H9 (cell line): ENCODE results near the gene FBP2. TPM values are rescaled to one million over a fixed set of nuclear protein-coding genes. Genes with fewer than 3 reads are reported as not detected.

Experiments
- DNase-seq: peaks from one replicate; pipeline ENCODE4 v3.0.0-alpha.2; 2017
- H2AFZ ChIP-seq: one replicate; pipeline ENCODE4 v1.6.1; 2013; ENCODE audit warnings: mild to moderate bottlenecking, low read length, control low read depth, moderate library complexity
- H2AK5ac ChIP-seq: 2 replicates; pipeline ENCODE4 v1.6.1; 2013; ENCODE audit warnings: low read length, control low read depth, mixed read lengths; ENCODE audit not compliant: insufficient read length
- H2BK120ac ChIP-seq: one replicate; pipeline ENCODE4 v1.6.1; 2013; ENCODE audit warnings: low read depth, mild to moderate bottlenecking, low read length, control low read depth, inconsistent platforms; ENCODE audit not compliant: poor library complexity, severe bottlenecking
- H2BK12ac ChIP-seq: 2 replicates; pipeline ENCODE4 v1.6.1; 2013; ENCODE audit warnings: low read length, control low read depth, mixed read lengths, low read depth; ENCODE audit not compliant: insufficient read length
- H2BK15ac ChIP-seq: 2 replicates; pipeline ENCODE4 v1.6.1; 2013; ENCODE audit warnings: low read depth, low read length, control low read depth
- H2BK20ac ChIP-seq: one replicate; pipeline ENCODE4 v1.6.1; 2013; ENCODE audit warnings: low read depth, mild to moderate bottlenecking, low read length, control low read depth, inconsistent platforms; ENCODE audit not compliant: poor library complexity, severe bottlenecking
- H2BK5ac ChIP-seq: 2 replicates; pipeline ENCODE4 v1.6.1; 2013; ENCODE audit warnings: low read length, control low read depth, mixed read lengths; ENCODE audit not compliant: insufficient read length
- H3K14ac ChIP-seq: 2 replicates; pipeline ENCODE4 v1.6.1; 2013; ENCODE audit warnings: low read length, control low read depth; ENCODE audit not compliant: insufficient read depth
- H3K18ac ChIP-seq: 2 replicates; pipeline ENCODE4 v1.6.1; 2013; ENCODE audit warnings: low read depth, mild to moderate bottlenecking, mixed read lengths, low read length, control low read depth; ENCODE audit not compliant: insufficient read length
- H3K23ac ChIP-seq: 2 replicates; pipeline ENCODE4 v1.6.1; 2013; ENCODE audit warnings: low read length, control low read depth, mixed read lengths, low read depth; ENCODE audit not compliant: insufficient read length
- H3K23me2 ChIP-seq: 2 replicates; pipeline ENCODE4 v1.6.1; 2013; ENCODE audit warnings: low read depth, mild to moderate bottlenecking, mixed read lengths, low read length, control low read depth; ENCODE audit not compliant: insufficient read length, poor library complexity, severe bottlenecking
- H3K27ac ChIP-seq: 2 replicates; pipeline ENCODE4 v1.5.1; 2013; ENCODE audit warnings: low read length, control low read depth, mixed read lengths, low read depth; ENCODE audit not compliant: insufficient read length
- H3K27me3 ChIP-seq: 2 replicates; pipeline ENCODE4 v1.6.1; 2013; ENCODE audit warnings: low read length, control low read depth, inconsistent platforms; ENCODE audit not compliant: insufficient read depth
- H3K4ac ChIP-seq: 2 replicates; pipeline ENCODE4 v1.6.1; 2013; ENCODE audit warnings: low read depth, mild to moderate bottlenecking, control low read depth, inconsistent platforms, low read length, moderate library complexity
- H3K4me1 ChIP-seq: 2 replicates; pipeline ENCODE4 v1.6.1; 2013; ENCODE audit warnings: low read length, control low read depth, inconsistent platforms; ENCODE audit not compliant: insufficient read depth
- H3K4me2 ChIP-seq: 2 replicates; pipeline ENCODE4 v1.6.1; 2013; ENCODE audit warnings: low read length, control low read depth, mixed read lengths; ENCODE audit not compliant: insufficient read length, insufficient read depth
- H3K56ac ChIP-seq: 2 replicates; pipeline ENCODE4 v1.6.1; 2013; ENCODE audit warnings: low read depth, mild to moderate bottlenecking, mixed read lengths, low read length, control low read depth; ENCODE audit not compliant: insufficient read length
- H3K79me1 ChIP-seq: 2 replicates; pipeline ENCODE4 v1.6.1; 2013; ENCODE audit warnings: low read depth, mild to moderate bottlenecking, moderate library complexity, low read length, control low read depth, inconsistent platforms; ENCODE audit not compliant: insufficient read depth, poor library complexity, severe bottlenecking
- H3K79me2 ChIP-seq: 2 replicates; pipeline ENCODE4 v1.6.1; 2013; ENCODE audit warnings: low read length, control low read depth, inconsistent platforms; ENCODE audit not compliant: insufficient read depth
- H3K9ac ChIP-seq: 2 replicates; pipeline ENCODE4 v1.6.1; 2013; ENCODE audit warnings: low read length, control low read depth, mixed read lengths; ENCODE audit not compliant: insufficient read length; ENCODE audit errors: extremely low read depth
- H3K9me3 ChIP-seq: one replicate; pipeline ENCODE4 v1.6.1; 2013; ENCODE audit warnings: low read depth, low read length, inconsistent platforms; ENCODE audit not compliant: control insufficient read depth
- H3T11ph ChIP-seq: one replicate; pipeline ENCODE4 v1.6.1; 2013; ENCODE audit warnings: mild to moderate bottlenecking, low read length, control low read depth, inconsistent platforms
- H4K20me1 ChIP-seq: one replicate; pipeline ENCODE4 v1.6.1; 2013; ENCODE audit not compliant: control insufficient read depth, insufficient read length, insufficient read depth
- H4K5ac ChIP-seq: 2 replicates; pipeline ENCODE4 v1.6.1; 2013; ENCODE audit warnings: low read depth, mild to moderate bottlenecking, mixed read lengths, low read length, control low read depth; ENCODE audit not compliant: insufficient read length
- H4K8ac ChIP-seq: replicated peaks from 2 replicates; pipeline ENCODE4 v1.6.1; 2013; ENCODE audit warnings: low read length, control low read depth, mixed read lengths, low read depth; ENCODE audit not compliant: insufficient read length
- H4K91ac ChIP-seq: 2 replicates; pipeline ENCODE4 v1.6.1; 2013; ENCODE audit warnings: low read depth, mild to moderate bottlenecking, moderate library complexity, mixed read lengths, low read length, control low read depth; ENCODE audit not compliant: insufficient read length
- H3K27ac Mint-ChIP-seq, 3 experiments: 2 replicates in 2 of 3; 3 replicates in 1 of 3; pipeline ENCODE4 v1.8.0; 2020 to 2021; ENCODE audit warnings: mixed read lengths in 3 of 3, mild to moderate bottlenecking in 1 of 3, moderate library complexity in 1 of 3
- H3K27me3 Mint-ChIP-seq: 2 replicates; pipeline ENCODE4 v1.8.0; 2021; ENCODE audit warnings: low read depth, mild to moderate bottlenecking, moderate library complexity, mixed read lengths
- H3K36me3 Mint-ChIP-seq, 3 experiments: 2 replicates in 2 of 3; 3 replicates in 1 of 3; pipeline ENCODE4 v1.8.0; 2020 to 2021; ENCODE audit warnings: low read depth in 3 of 3, mixed read lengths in 3 of 3; ENCODE audit not compliant: insufficient read depth in 1 of 3
- H3K4me1 Mint-ChIP-seq, 2 experiments: 2 replicates each; pipeline ENCODE4 v1.8.0; 2020; ENCODE audit warnings: mixed read lengths in 2 of 2
- H3K4me3 Mint-ChIP-seq, 2 experiments: 2 replicates in 1 of 2; 3 replicates in 1 of 2; pipeline ENCODE4 v1.8.0; 2020 to 2021; ENCODE audit warnings: mild to moderate bottlenecking in 2 of 2, mixed read lengths in 2 of 2, moderate library complexity in 1 of 2
- H3K9me3 Mint-ChIP-seq, 2 experiments: 2 replicates in 1 of 2; 3 replicates in 1 of 2; pipeline ENCODE4 v1.8.0; 2020; ENCODE audit warnings: mild to moderate bottlenecking in 2 of 2, mixed read lengths in 2 of 2, moderate library complexity in 1 of 2
- CTCF ChIP-seq: fragments of 200-600 bp; sonication (generic); conservative IDR thresholded peaks from 3 replicates; pipeline ENCODE4 v1.8.0; 2021; ENCODE audit warnings: antibody characterized with exemption, mild to moderate bottlenecking
- WGBS: extraction: QIAGEN DNeasy Blood & Tissue Kit; methylation state at CpG from one replicate; pipeline ENCODE4 v1.1.7; 2013; ENCODE audit warnings: missing lambda C conversion rate, low lambda C conversion rate, mixed read lengths; ENCODE audit not compliant: insufficient read length; ENCODE audit errors: extremely low coverage; 5-methylcytosine and 5-hydroxymethylcytosine counted together
- total RNA-seq: library from RNA; stranded (reverse); gene quantifications from 2 replicates; pipeline ENCODE4 v1.2.1, GENCODE V29; 2021

FBP2 gene
- total RNA-seq, 1 experiment from 2014 or later = not detected

DNA sequence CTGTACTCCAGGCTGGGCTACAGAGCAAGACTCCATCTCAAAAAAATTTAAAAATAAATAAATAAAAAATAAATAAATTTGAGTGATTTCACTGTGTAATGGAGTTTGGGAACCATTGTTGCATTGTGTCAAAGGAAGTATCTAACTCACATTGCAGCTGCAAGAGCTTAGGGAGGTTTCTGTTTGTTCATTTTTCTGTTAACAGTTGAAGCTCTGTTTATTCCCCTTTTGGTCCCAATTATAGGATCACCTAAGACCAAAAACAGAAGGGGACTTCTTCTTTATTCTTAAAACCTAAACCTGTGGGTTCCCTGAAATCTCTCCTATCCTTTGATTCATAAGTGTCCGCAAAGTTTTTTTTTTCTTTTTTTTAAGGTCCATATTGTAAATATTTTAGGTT, 67.4 kb downstream of the FBP2 start:
- Mint-ChIP-seq H3K4me1 (no peaks in the 10 kb centered on the region), H3K27me3 (no peaks in the 10 kb centered on the region), H3K36me3 (no peaks in the 10 kb centered on the region), H3K9me3 (no peaks in the 10 kb centered on the region), H3K27ac (no peak overlapping the region), H3K4me3 (no peak overlapping the region)
- Histone ChIP-seq H4K5ac (no peak overlapping the region), H2BK5ac (no peak overlapping the region), H3K18ac (no peak overlapping the region), H3T11ph (no peak overlapping the region), H3K14ac (no peak overlapping the region), H3K27ac (no peak overlapping the region), H2BK15ac (no peak overlapping the region), H3K9ac (no peak overlapping the region), H2BK20ac (no peak overlapping the region), H2AK5ac (no peak overlapping the region), H3K9me3 (no peaks in the 10 kb centered on the region), H3K56ac (no peak overlapping the region), H3K79me2 (no peaks in the 10 kb centered on the region), H3K27me3 (no peaks in the 10 kb centered on the region), H3K79me1 (no peaks in the 10 kb centered on the region), H4K20me1 (no peaks in the 10 kb centered on the region), H3K4ac (no peak overlapping the region), H2BK120ac (no peak overlapping the region), H3K23me2 (no peaks in the 10 kb centered on the region), H4K91ac (no peak overlapping the region), H3K4me1 (no peaks in the 10 kb centered on the region), H3K4me2 (no peak overlapping the region), H4K8ac (no peak overlapping the region), H2BK12ac (no peak overlapping the region), H2AFZ (no peak overlapping the region), H3K23ac (no peak overlapping the region)
- TF ChIP-seq CTCF = no peak
- DNase-seq = no peak
- WGBS = no CpG with 5 or more reads among the region's 1 CpG
